ENCODE results near the gene RARRES1. TPM values are rescaled to one million over a fixed set of nuclear protein-coding genes. Genes with fewer than 3 reads are reported as not detected.

Gene RARRES1
- total and polyA plus RNA-seq, 2 experiments from 2014 or later: 0.10 to 0.82 TPM

- Mint-ChIP-seq H3K27ac (no peak overlapping the region), H3K4me1 (peaks cover 30% of the 10 kb centered on the region), H3K36me3 (ENCODE audit: low read depth) (no peaks in the 10 kb centered on the region), H3K4me3 (no peak overlapping the region), H3K9me3 (no peaks in the 10 kb centered on the region), H3K27me3 (ENCODE audit: insufficient read depth, low read depth, poor library complexity) (peaks cover 8% of the 10 kb centered on the region)
- ATAC-seq (no peak), DNase-seq (ENCODE audit: low spot score) (no peak)
- Histone ChIP-seq H3K27ac (ENCODE audit: low read depth) (no peak overlapping the region), H3K4me2 (no peak overlapping the region), H3K27me3 (ENCODE audit: insufficient read depth) (no peaks in the 10 kb centered on the region), H4K20me1 (replicated peaks; ENCODE audit: insufficient read depth) (no peaks in the 10 kb centered on the region), H3K36me3 (ENCODE audit: insufficient read depth) (no peaks in the 10 kb centered on the region), H2AFZ (no peak overlapping the region), H3K4me1 (ENCODE audit: insufficient read depth) (peaks cover 5% of the 10 kb centered on the region; the same call in 1 of the 2 replicates), H3K9me2 (ENCODE audit: insufficient read depth) (no peaks in the 10 kb centered on the region), H3K4me3 (no peak overlapping the region), H3F3A (replicated peaks; ENCODE audit: low read depth) (no peaks in the 10 kb centered on the region), H3K79me2 (replicated peaks; ENCODE audit: insufficient read depth) (no peaks in the 10 kb centered on the region)
- TF ChIP-seq, protein P1, sequence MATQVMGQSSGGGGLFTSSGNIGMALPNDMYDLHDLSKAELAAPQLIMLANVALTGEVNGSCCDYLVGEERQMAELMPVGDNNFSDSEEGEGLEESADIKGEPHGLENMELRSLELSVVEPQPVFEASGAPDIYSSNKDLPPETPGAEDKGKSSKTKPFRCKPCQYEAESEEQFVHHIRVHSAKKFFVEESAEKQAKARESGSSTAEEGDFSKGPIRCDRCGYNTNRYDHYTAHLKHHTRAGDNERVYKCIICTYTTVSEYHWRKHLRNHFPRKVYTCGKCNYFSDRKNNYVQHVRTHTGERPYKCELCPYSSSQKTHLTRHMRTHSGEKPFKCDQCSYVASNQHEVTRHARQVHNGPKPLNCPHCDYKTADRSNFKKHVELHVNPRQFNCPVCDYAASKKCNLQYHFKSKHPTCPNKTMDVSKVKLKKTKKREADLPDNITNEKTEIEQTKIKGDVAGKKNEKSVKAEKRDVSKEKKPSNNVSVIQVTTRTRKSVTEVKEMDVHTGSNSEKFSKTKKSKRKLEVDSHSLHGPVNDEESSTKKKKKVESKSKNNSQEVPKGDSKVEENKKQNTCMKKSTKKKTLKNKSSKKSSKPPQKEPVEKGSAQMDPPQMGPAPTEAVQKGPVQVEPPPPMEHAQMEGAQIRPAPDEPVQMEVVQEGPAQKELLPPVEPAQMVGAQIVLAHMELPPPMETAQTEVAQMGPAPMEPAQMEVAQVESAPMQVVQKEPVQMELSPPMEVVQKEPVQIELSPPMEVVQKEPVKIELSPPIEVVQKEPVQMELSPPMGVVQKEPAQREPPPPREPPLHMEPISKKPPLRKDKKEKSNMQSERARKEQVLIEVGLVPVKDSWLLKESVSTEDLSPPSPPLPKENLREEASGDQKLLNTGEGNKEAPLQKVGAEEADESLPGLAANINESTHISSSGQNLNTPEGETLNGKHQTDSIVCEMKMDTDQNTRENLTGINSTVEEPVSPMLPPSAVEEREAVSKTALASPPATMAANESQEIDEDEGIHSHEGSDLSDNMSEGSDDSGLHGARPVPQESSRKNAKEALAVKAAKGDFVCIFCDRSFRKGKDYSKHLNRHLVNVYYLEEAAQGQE (IDR thresholded peaks at IDR 0.05; ENCODE audit: unreplicated experiment): no peak
- TF ChIP-seq POLR2AphosphoS5 (IDR thresholded peaks at IDR 0.05; ENCODE audit: low read depth) (no peak), EZH2phosphoT487 (IDR thresholded peaks at IDR 0.05; ENCODE audit: unreplicated experiment) (no peak), EZH2 (IDR thresholded peaks at IDR 0.05; ENCODE audit: low read depth, unreplicated experiment) (no peak), NANOG (IDR thresholded peaks at IDR 0.05; ENCODE audit: borderline replicate concordance) (no peak), CREB1 (CRISPR knock-in tag; IDR thresholded peaks at IDR 0.05; ENCODE audit: low read depth) (no peak), ZNF114 (CRISPR knock-in tag; IDR thresholded peaks at IDR 0.05) (no peak), JUNB (IDR thresholded peaks at IDR 0.05; ENCODE audit: unreplicated experiment) (no peak), STAT1 (IDR thresholded peaks at IDR 0.05; ENCODE audit: unreplicated experiment) (no peak), ZNF331 (CRISPR knock-in tag; IDR thresholded peaks at IDR 0.05; ENCODE audit: low read depth) (no peak)
- TF ChIP-seq, protein P2, sequence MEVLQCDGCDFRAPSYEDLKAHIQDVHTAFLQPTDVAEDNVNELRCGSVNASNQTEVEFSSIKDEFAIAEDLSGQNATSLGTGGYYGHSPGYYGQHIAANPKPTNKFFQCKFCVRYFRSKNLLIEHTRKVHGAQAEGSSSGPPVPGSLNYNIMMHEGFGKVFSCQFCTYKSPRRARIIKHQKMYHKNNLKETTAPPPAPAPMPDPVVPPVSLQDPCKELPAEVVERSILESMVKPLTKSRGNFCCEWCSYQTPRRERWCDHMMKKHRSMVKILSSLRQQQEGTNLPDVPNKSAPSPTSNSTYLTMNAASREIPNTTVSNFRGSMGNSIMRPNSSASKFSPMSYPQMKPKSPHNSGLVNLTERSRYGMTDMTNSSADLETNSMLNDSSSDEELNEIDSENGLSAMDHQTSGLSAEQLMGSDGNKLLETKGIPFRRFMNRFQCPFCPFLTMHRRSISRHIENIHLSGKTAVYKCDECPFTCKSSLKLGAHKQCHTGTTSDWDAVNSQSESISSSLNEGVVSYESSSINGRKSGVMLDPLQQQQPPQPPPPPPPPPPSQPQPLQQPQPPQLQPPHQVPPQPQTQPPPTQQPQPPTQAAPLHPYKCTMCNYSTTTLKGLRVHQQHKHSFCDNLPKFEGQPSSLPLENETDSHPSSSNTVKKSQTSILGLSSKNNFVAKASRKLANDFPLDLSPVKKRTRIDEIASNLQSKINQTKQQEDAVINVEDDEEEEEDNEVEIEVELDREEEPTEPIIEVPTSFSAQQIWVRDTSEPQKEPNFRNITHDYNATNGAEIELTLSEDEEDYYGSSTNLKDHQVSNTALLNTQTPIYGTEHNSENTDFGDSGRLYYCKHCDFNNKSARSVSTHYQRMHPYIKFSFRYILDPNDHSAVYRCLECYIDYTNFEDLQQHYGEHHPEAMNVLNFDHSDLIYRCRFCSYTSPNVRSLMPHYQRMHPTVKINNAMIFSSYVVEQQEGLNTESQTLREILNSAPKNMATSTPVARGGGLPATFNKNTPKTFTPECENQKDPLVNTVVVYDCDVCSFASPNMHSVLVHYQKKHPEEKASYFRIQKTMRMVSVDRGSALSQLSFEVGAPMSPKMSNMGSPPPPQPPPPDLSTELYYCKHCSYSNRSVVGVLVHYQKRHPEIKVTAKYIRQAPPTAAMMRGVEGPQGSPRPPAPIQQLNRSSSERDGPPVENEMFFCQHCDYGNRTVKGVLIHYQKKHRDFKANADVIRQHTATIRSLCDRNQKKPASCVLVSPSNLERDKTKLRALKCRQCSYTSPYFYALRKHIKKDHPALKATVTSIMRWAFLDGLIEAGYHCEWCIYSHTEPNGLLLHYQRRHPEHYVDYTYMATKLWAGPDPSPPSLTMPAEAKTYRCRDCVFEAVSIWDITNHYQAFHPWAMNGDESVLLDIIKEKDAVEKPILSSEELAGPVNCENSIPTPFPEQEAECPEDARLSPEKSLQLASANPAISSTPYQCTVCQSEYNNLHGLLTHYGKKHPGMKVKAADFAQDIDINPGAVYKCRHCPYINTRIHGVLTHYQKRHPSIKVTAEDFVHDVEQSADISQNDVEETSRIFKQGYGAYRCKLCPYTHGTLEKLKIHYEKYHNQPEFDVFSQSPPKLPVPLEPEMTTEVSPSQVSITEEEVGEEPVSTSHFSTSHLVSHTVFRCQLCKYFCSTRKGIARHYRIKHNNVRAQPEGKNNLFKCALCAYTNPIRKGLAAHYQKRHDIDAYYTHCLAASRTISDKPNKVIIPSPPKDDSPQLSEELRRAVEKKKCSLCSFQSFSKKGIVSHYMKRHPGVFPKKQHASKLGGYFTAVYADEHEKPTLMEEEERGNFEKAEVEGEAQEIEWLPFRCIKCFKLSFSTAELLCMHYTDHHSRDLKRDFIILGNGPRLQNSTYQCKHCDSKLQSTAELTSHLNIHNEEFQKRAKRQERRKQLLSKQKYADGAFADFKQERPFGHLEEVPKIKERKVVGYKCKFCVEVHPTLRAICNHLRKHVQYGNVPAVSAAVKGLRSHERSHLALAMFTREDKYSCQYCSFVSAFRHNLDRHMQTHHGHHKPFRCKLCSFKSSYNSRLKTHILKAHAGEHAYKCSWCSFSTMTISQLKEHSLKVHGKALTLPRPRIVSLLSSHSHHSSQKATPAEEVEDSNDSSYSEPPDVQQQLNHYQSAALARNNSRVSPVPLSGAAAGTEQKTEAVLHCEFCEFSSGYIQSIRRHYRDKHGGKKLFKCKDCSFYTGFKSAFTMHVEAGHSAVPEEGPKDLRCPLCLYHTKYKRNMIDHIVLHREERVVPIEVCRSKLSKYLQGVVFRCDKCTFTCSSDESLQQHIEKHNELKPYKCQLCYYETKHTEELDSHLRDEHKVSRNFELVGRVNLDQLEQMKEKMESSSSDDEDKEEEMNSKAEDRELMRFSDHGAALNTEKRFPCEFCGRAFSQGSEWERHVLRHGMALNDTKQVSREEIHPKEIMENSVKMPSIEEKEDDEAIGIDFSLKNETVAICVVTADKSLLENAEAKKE (CRISPR knock-in tag; IDR thresholded peaks at IDR 0.05): no peak
- TF ChIP-seq, protein P3, sequence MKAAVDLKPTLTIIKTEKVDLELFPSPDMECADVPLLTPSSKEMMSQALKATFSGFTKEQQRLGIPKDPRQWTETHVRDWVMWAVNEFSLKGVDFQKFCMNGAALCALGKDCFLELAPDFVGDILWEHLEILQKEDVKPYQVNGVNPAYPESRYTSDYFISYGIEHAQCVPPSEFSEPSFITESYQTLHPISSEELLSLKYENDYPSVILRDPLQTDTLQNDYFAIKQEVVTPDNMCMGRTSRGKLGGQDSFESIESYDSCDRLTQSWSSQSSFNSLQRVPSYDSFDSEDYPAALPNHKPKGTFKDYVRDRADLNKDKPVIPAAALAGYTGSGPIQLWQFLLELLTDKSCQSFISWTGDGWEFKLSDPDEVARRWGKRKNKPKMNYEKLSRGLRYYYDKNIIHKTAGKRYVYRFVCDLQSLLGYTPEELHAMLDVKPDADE (IDR thresholded peaks at IDR 0.05): no peak
- TF ChIP-seq, protein P4, sequence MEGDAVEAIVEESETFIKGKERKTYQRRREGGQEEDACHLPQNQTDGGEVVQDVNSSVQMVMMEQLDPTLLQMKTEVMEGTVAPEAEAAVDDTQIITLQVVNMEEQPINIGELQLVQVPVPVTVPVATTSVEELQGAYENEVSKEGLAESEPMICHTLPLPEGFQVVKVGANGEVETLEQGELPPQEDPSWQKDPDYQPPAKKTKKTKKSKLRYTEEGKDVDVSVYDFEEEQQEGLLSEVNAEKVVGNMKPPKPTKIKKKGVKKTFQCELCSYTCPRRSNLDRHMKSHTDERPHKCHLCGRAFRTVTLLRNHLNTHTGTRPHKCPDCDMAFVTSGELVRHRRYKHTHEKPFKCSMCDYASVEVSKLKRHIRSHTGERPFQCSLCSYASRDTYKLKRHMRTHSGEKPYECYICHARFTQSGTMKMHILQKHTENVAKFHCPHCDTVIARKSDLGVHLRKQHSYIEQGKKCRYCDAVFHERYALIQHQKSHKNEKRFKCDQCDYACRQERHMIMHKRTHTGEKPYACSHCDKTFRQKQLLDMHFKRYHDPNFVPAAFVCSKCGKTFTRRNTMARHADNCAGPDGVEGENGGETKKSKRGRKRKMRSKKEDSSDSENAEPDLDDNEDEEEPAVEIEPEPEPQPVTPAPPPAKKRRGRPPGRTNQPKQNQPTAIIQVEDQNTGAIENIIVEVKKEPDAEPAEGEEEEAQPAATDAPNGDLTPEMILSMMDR (conservative IDR thresholded peaks at IDR 0.05; ENCODE audit: low read depth in 2 of 2): no peak
These were observed 36.8 kb upstream of the RARRES1 start for GRCh38 chr3:158768881-158769543.

All from GM23338 (cell line).